ENCODE measurements around the gene ELMO1.
A peak's percentile ranks its signal among the peaks of the same experiment; 100 is the strongest.

DNA sequence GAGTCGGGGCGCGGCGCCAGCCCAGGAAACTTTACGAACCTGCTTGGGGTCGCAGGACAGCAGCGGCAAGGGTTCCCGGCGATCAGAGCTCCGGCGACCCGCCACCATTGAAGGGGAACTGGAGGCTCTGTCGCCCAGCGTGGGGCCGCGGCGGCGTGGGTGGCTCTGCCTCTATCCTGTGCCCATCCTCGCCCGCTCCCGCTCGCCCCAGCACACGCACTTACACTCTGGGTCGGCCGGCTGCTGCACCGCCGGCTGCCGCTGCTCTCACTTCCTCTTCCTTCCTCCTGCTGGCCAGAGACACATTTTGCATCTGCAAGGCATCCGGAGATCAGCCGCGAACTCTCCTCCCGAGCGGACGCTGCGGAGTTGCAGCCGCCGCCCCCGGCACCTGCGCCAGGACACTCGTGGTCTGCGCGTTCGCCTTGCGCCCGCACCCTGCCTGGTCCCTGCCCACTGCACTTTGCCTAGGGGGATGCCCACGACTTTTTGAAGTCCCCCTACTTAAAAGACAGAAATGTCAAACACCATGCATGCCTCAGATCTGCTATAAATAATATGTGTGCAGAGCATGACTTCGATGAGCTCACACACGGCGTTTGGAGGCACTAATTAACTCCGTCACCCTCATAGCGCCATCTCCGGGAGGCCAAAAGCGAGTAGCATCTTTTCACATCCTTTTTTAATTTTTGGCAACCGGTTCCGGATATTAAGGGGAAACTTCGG, at the start of gene ELMO1:
- TF ChIP-seq, protein P1, sequence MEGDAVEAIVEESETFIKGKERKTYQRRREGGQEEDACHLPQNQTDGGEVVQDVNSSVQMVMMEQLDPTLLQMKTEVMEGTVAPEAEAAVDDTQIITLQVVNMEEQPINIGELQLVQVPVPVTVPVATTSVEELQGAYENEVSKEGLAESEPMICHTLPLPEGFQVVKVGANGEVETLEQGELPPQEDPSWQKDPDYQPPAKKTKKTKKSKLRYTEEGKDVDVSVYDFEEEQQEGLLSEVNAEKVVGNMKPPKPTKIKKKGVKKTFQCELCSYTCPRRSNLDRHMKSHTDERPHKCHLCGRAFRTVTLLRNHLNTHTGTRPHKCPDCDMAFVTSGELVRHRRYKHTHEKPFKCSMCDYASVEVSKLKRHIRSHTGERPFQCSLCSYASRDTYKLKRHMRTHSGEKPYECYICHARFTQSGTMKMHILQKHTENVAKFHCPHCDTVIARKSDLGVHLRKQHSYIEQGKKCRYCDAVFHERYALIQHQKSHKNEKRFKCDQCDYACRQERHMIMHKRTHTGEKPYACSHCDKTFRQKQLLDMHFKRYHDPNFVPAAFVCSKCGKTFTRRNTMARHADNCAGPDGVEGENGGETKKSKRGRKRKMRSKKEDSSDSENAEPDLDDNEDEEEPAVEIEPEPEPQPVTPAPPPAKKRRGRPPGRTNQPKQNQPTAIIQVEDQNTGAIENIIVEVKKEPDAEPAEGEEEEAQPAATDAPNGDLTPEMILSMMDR (IDR thresholded peaks at IDR 0.05), result peak; percentile 70
- no peak for TF ChIP-seq ZFX (IDR thresholded peaks at IDR 0.05; ENCODE audit: borderline replicate concordance)

Measured in 22Rv1 (cell line).